Right atrium auricular region (tissue), 2 donors: ENCODE measurements around the gene HBQ1. TPM values are rescaled to one million over a fixed set of nuclear protein-coding genes. Genes with fewer than 3 reads are reported as not detected.

Source experiments
- DNase-seq: peaks from one replicate; pipeline ENCODE4 v3.0.0-alpha.2; 2019; ENCODE audit warnings: low spot score
- H3K27ac ChIP-seq, 2 donors: fragments of 200-600 bp; sonication (generic); 1 replicate in 1 of 2; 2 replicates in 1 of 2; pipeline ENCODE4 v1.5.1; 2016 to 2019
- H3K27me3 ChIP-seq, 2 donors: fragments of 200-600 bp; sonication (generic); one replicate each; pipeline versions ENCODE4 v1.5.1 to v1.6.0; 2017 to 2019
- H3K36me3 ChIP-seq: fragments of 200-600 bp; sonication (generic); one replicate; pipeline ENCODE4 v1.5.1; 2016
- H3K4me1 ChIP-seq, 2 donors: fragments of 200-600 bp; sonication (generic); one replicate each; pipeline versions ENCODE4 v1.5.1 to v1.6.0; 2017 to 2019
- H3K4me3 ChIP-seq, 2 donors: fragments of 200-600 bp; sonication (generic); 1 replicate in 1 of 2; 2 replicates in 1 of 2; pipeline ENCODE4 v1.5.1; 2017 to 2019; ENCODE audit warnings: mild to moderate bottlenecking in 1 of 2, moderate library complexity in 1 of 2
- H3K9me3 ChIP-seq, 2 donors: fragments of 200-600 bp; sonication (generic); one replicate each; pipeline ENCODE4 v1.5.1; 2019
- total RNA-seq, 2 donors: library from RNA; depleted of rRNA; stranded (reverse); fragments of >200 nt; gene quantifications; one replicate each; pipeline ENCODE4 v1.1.0, GENCODE V29; 2016
- TF ChIP-seq, protein P1 (sequence below), 2 donors: fragments of 200-600 bp; sonication (generic); IDR thresholded peaks; one replicate each; pipeline ENCODE4 v1.5.1; 2019; ENCODE audit warnings: antibody characterized with exemption in 2 of 2

The HBQ1 gene
- total RNA-seq, 2 donors from 2014 or later = 2.1 to 2.8 TPM

DNA sequence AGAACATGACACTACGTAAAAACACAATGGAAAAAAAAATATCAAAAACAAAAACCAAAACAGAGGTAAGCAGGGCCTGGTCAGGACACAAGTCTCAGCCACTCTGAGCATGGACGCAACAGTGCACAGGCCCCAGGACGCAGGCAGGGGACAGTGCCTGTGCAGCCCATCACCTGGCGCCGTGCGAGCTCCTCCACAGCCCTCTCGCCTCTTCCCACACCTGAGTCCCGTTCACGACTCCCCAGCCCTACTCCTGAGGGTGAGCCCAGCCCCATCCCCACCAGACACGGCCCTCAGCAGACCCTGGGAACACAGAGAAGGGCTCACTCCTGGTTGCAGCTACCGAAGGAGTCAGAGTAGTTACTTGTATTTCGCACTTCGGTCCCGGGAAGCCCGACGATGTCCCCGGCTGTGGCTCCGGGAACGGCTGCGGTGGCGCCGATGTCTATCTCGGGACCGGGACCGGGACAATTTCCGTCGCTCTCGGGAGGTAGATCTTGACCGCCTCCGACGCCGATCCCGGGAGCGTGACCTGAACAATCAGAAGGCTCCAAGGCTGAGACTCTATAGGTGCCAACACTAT, 9.4 kb downstream of the HBQ1 start:
- no peaks in the 10 kb centered on the region for H3K9me3 ChIP-seq
- H3K4me3 ChIP-seq = no peak overlapping the region
- no peak for DNase-seq
- H3K36me3 ChIP-seq = peaks cover 75% of the 10 kb centered on the region
- no peaks in the 10 kb centered on the region for H3K27me3 ChIP-seq
- no peaks in the 10 kb centered on the region for H3K4me1 ChIP-seq
- H3K27ac ChIP-seq = no peak overlapping the region
- TF ChIP-seq, protein P1, sequence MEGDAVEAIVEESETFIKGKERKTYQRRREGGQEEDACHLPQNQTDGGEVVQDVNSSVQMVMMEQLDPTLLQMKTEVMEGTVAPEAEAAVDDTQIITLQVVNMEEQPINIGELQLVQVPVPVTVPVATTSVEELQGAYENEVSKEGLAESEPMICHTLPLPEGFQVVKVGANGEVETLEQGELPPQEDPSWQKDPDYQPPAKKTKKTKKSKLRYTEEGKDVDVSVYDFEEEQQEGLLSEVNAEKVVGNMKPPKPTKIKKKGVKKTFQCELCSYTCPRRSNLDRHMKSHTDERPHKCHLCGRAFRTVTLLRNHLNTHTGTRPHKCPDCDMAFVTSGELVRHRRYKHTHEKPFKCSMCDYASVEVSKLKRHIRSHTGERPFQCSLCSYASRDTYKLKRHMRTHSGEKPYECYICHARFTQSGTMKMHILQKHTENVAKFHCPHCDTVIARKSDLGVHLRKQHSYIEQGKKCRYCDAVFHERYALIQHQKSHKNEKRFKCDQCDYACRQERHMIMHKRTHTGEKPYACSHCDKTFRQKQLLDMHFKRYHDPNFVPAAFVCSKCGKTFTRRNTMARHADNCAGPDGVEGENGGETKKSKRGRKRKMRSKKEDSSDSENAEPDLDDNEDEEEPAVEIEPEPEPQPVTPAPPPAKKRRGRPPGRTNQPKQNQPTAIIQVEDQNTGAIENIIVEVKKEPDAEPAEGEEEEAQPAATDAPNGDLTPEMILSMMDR (IDR thresholded peaks at IDR 0.05) = no peak

DNA sequence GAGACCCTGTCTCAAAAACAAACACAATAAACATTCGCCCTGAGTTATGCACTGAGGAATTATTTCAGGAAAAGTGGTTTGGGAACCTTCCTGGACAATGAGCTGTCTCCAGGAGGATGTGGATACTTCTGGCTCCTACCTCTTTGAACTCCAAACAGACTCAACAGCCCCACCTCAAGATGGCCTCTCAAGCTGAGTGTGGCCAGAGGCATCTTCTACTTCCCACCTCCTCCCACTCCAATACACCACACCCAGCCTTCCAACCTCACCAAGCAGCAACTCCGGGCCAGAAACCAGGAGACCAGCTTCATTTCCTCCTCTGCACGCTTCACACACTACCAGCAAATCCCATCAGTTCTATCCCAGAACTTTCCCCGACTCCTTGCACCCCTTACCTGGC, 11.6 kb downstream of the HBQ1 start:
- H3K4me1 ChIP-seq = no peaks in the 10 kb centered on the region
- no peaks in the 10 kb centered on the region for H3K27me3 ChIP-seq
- no peak for DNase-seq
- TF ChIP-seq, protein P1 (IDR thresholded peaks at IDR 0.05) = no peak
- H3K9me3 ChIP-seq = no peaks in the 10 kb centered on the region
- no peak overlapping the region for H3K4me3 ChIP-seq
- H3K36me3 ChIP-seq = peaks cover 95% of the 10 kb centered on the region
- H3K27ac ChIP-seq = no peak overlapping the region

DNA sequence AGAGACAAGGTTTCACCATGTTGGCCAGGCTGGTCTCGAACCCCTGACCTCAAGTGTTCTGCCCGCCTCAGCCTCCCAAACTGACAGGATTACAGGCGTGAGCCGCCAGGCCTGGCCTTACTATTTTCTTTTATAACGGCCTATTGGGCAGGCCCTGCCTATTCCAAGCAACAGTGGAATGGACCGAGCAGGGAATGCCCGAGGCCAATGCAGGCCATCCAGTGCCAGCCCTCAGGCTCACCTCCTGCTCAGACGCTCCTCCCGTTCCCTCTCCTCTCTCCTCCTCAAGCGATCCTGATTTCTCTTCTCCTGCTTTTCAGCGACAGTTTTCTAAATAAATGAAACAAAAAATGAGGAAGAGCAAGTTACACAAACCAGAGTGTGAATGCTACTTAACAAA, 12.4 kb downstream of the HBQ1 start:
- TF ChIP-seq, protein P1 (IDR thresholded peaks at IDR 0.05) = no peak
- peaks cover 98% of the 10 kb centered on the region for H3K36me3 ChIP-seq
- H3K9me3 ChIP-seq = no peaks in the 10 kb centered on the region
- no peaks in the 10 kb centered on the region for H3K4me1 ChIP-seq
- H3K4me3 ChIP-seq = no peak overlapping the region
- H3K27ac ChIP-seq = no peak overlapping the region
- no peaks in the 10 kb centered on the region for H3K27me3 ChIP-seq
- DNase-seq = no peak

DNA sequence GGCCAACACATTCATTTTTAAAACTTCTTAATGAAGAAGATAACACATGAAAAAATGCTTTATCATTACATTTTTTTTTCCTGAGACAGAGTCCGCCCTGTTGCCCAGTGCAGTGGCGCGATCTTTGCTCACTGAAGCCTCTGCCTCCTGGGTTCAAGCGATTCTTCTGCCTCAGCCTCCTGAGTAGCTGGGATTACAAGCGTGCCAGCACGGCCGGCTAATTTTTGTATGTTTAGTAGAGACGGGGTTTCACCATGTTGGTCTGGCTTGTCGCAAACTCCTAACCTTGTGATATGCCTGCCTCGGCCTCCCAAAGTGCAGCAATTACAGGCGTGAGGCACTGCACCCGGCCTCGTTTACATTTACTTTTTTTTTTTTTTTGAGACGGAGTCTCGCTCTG, 13.2 kb downstream of the HBQ1 start:
- Histone ChIP-seq H3K4me3 (no peak overlapping the region), H3K4me1 (no peaks in the 10 kb centered on the region), H3K27ac (no peak overlapping the region), H3K9me3 (no peaks in the 10 kb centered on the region), H3K36me3 (peaks cover 99% of the 10 kb centered on the region), H3K27me3 (no peaks in the 10 kb centered on the region)
- TF ChIP-seq, protein P1 (IDR thresholded peaks at IDR 0.05) = no peak
- no peak for DNase-seq

DNA sequence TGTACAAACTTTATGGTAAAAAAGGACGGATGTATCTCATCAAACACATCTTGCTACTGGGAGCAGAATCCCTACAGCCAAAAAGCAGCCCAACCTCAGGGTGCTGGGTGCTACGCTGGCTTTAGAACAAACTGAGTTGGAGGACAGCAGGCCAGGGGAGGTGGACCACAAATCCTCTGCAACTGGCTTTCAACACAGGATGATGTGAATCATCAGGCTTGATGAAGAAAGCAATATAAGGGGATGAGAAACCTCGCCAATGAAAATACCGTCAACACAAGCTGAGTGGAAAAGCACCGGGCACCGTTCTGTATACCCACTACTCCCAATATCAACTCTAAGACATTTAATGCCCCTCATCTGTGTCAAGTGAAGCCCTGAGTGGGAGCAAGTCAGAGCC, 14.3 kb downstream of the HBQ1 start:
- DNase-seq = no peak
- Histone ChIP-seq H3K27me3 (no peaks in the 10 kb centered on the region), H3K36me3 (peaks cover 99% of the 10 kb centered on the region), H3K4me3 (no peak overlapping the region), H3K27ac (no peak overlapping the region), H3K4me1 (no peaks in the 10 kb centered on the region), H3K9me3 (no peaks in the 10 kb centered on the region)
- TF ChIP-seq, protein P1 (IDR thresholded peaks at IDR 0.05) = no peak

DNA sequence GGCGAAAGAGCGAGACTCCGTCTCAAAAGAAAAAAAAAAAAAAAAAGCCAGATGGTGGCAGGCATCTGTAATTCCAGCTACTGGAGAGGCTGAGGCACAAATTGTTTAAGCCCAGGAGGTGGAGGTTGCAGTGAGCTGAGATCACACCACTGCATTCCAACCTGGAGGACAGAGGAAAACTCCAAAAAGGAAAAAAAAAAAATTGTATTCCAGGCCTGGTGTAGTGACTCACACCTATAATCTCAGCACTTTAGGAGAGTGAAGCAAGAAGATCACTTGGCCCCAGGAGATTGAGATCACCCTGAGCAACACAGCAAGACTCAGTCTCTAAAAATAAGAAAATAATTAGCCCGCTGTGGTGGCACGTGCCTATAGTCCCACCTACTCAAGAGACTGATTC, 20.1 kb downstream of the HBQ1 start:
- no peaks in the 10 kb centered on the region for H3K4me1 ChIP-seq
- no peak overlapping the region for H3K27ac ChIP-seq
- TF ChIP-seq, protein P1 (IDR thresholded peaks at IDR 0.05) = no peak
- H3K36me3 ChIP-seq = peaks cover 85% of the 10 kb centered on the region
- DNase-seq = no peak
- no peaks in the 10 kb centered on the region for H3K9me3 ChIP-seq
- H3K4me3 ChIP-seq = no peak overlapping the region
- no peaks in the 10 kb centered on the region for H3K27me3 ChIP-seq
